ENCODE data around the gene PEX6.

GRCh38 chr6:42915732-42916131 lies 63.2 kb downstream of the PEX6 start, which contains the start of gene PTCRA:
- TF ChIP-seq CTCF (IDR thresholded peaks at IDR 0.05; ENCODE audit: low read depth, low read length): no peak
- TF ChIP-seq MAX (IDR thresholded peaks at IDR 0.05; ENCODE audit: low read depth, low read length): no peak
- no peak for TF ChIP-seq MYC (IDR thresholded peaks at IDR 0.05; ENCODE audit: low read depth, low read length)

Measured in NB4 (cell line).